Muscle layer of colon (tissue), 2 donors: Measurements from ENCODE around the gene CPEB3.

Experiments
- H3K27ac ChIP-seq: one replicate; pipeline ENCODE4 v1.7.0; 2013; ENCODE audit warnings: low read depth, mild to moderate bottlenecking, low read length, moderate library complexity
- H3K27me3 ChIP-seq, 2 donors: one replicate each; pipeline ENCODE4 v1.7.0; 2013; ENCODE audit warnings: low read length in 2 of 2, mild to moderate bottlenecking in 2 of 2; ENCODE audit not compliant: insufficient read depth in 2 of 2, control insufficient read depth in 1 of 2
- H3K36me3 ChIP-seq: one replicate; pipeline ENCODE4 v1.7.0; 2013; ENCODE audit warnings: mild to moderate bottlenecking, low read length; ENCODE audit not compliant: insufficient read depth
- H3K4me1 ChIP-seq: one replicate; pipeline ENCODE4 v1.7.0; 2013; ENCODE audit warnings: mild to moderate bottlenecking, low read length; ENCODE audit not compliant: insufficient read depth
- H3K4me3 ChIP-seq, 2 donors: one replicate each; pipeline ENCODE4 v1.7.0; 2013; ENCODE audit warnings: low read length in 2 of 2, low read depth in 1 of 2, mild to moderate bottlenecking in 1 of 2, moderate library complexity in 1 of 2
- H3K9ac ChIP-seq: one replicate; pipeline ENCODE4 v1.7.0; 2013; ENCODE audit warnings: low read length
- H3K9me3 ChIP-seq: one replicate; pipeline ENCODE4 v1.7.0; 2013; ENCODE audit warnings: mild to moderate bottlenecking, low read length
- donor health status: abdominal sarcoma.
- donor health status: Adenocarcinoma of cecum.

Gene CPEB3

GRCh38 chr10:92081641-92082040 is 209.2 kb downstream of the CPEB3 start:
- H3K9ac ChIP-seq, result no peak overlapping the region
- H3K27me3 ChIP-seq, result no peaks in the 10 kb centered on the region
- H3K4me3 ChIP-seq, result no peak overlapping the region
- no peak overlapping the region for H3K27ac ChIP-seq
- H3K4me1 ChIP-seq, result peaks cover 8% of the 10 kb centered on the region
- H3K9me3 ChIP-seq, result no peaks in the 10 kb centered on the region
- peaks cover 25% of the 10 kb centered on the region for H3K36me3 ChIP-seq

- Histone ChIP-seq H3K4me3 (no peak overlapping the region), H3K4me1 (peaks cover 8% of the 10 kb centered on the region), H3K27ac (no peak overlapping the region), H3K9me3 (no peaks in the 10 kb centered on the region), H3K36me3 (peaks cover 25% of the 10 kb centered on the region), H3K9ac (no peak overlapping the region), H3K27me3 (no peaks in the 10 kb centered on the region)
These were observed 210.6 kb downstream of the CPEB3 start for GRCh38 chr10:92080244-92080643.

DNA sequence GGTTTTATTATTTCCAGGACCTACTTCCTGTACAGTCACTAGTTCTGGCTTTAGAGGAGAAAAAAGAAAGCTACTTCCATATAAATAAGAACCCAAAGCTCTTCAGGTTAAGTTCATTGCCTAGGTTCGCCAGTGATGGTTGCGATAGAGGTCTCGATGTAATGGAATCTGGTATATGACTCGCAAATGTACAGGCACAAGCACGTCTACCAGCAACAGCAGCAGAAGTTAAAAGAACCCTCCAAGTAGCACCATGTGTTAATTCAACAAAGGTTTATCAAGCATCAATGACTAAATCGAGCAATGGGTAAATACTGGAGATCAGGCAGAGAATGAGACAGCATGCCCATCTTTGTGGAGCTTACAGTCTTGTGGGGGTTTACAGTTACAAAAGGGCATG is 211.9 kb downstream of the CPEB3 start:
- Histone ChIP-seq H3K27me3 (no peaks in the 10 kb centered on the region), H3K4me3 (no peak overlapping the region), H3K9ac (no peak overlapping the region), H3K36me3 (peaks cover 25% of the 10 kb centered on the region), H3K4me1 (peaks cover 8% of the 10 kb centered on the region), H3K9me3 (no peaks in the 10 kb centered on the region), H3K27ac (no peak overlapping the region)

DNA sequence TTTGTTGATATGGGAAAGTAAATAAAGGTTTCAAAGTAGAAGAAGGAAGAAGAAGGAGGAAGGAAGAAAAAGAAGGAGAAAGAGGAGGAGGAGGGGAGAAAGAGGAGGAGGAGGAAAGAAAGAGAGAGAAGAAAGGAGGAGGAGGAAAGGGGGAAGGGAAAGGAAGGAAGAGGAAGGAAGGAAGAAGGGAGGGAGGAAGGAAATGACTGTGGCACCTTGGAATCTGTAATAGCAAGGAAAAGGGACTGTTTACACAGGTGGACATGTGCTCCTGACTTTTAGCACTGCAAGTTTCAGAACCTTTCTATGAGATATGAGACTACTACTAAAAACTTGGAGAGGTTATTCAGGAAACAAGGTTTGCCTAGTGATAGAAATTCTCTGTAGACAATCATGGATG is 214.2 kb downstream of the CPEB3 start:
- Histone ChIP-seq H3K27me3 (no peaks in the 10 kb centered on the region), H3K4me3 (no peak overlapping the region), H3K9ac (no peak overlapping the region), H3K36me3 (peaks cover 31% of the 10 kb centered on the region), H3K27ac (no peak overlapping the region), H3K4me1 (no peaks in the 10 kb centered on the region), H3K9me3 (no peaks in the 10 kb centered on the region)

DNA sequence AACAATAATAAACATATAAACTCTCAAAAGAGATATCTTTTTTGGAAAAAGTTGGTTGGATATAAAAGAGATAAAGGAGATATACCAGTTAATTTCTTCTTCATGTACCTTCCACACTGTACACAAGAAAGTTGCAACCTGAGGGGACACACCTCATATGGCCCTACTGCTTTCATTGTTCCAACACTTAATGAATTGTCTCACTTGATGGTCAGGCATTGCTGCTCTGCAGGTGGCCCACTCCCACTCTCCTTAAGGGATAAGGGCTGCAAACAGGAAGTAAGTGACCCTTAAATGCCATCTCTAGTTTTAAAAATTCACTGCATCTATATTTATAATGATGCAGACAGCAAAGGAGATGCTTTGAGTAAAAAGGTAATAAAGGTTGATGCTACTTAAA is 215.0 kb downstream of the CPEB3 start:
- Histone ChIP-seq H3K9ac (no peak overlapping the region), H3K4me3 (no peak overlapping the region), H3K9me3 (no peaks in the 10 kb centered on the region), H3K36me3 (peaks cover 26% of the 10 kb centered on the region), H3K27me3 (no peaks in the 10 kb centered on the region), H3K4me1 (no peaks in the 10 kb centered on the region), H3K27ac (no peak overlapping the region)

- Histone ChIP-seq H3K27ac (no peak overlapping the region), H3K9me3 (no peaks in the 10 kb centered on the region), H3K9ac (no peak overlapping the region), H3K4me3 (no peak overlapping the region), H3K27me3 (no peaks in the 10 kb centered on the region), H3K4me1 (no peaks in the 10 kb centered on the region), H3K36me3 (peaks cover 22% of the 10 kb centered on the region)
These were observed 216.6 kb downstream of the CPEB3 start for GRCh38 chr10:92074126-92074887.

DNA sequence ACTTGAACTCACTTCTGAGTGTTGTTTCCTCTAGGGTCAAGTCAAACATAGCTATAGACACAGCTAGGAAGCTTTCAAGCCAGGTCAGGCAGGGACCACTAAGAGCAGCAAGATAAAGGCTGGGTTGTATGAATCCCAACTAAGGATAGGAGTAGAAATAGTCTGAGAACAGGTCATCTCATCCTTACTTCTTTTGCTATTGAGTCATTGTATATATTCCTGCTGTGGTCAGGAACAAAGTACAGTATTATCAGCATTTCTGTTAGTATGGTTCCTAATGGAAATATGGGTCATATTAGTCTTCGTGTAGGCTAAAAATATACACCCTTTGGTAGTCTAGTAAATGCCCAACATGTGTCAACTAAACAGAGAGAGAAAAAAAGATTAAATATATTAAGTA is 222.0 kb downstream of the CPEB3 start:
- peaks cover 6% of the 10 kb centered on the region for H3K36me3 ChIP-seq
- no peak overlapping the region for H3K9ac ChIP-seq
- H3K27ac ChIP-seq, result no peak overlapping the region
- no peaks in the 10 kb centered on the region for H3K4me1 ChIP-seq
- no peaks in the 10 kb centered on the region for H3K27me3 ChIP-seq
- no peak overlapping the region for H3K4me3 ChIP-seq
- no peaks in the 10 kb centered on the region for H3K9me3 ChIP-seq

DNA sequence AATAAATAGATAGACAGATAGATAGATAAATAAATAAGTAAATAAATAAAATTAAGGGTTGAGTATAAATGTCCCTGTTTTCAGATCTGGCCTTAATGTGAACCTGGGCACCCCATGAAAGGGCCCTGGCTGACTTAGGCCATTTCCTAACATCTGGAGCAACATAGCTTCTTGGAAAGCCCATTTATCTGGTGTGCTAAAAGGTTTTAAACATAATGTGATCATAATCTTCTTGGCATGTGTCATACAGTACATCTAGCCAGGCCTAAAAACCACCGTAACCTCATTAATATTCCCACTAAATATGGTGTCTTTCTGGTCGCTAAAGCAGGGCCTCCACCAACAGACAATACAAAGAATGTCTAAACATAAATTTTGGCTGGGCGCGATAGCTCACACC is 224.5 kb downstream of the CPEB3 start:
- Histone ChIP-seq H3K4me3 (no peak overlapping the region), H3K4me1 (peaks cover 10% of the 10 kb centered on the region), H3K27ac (no peak overlapping the region), H3K9me3 (no peaks in the 10 kb centered on the region), H3K9ac (no peak overlapping the region), H3K27me3 (no peaks in the 10 kb centered on the region), H3K36me3 (no peaks in the 10 kb centered on the region)

DNA sequence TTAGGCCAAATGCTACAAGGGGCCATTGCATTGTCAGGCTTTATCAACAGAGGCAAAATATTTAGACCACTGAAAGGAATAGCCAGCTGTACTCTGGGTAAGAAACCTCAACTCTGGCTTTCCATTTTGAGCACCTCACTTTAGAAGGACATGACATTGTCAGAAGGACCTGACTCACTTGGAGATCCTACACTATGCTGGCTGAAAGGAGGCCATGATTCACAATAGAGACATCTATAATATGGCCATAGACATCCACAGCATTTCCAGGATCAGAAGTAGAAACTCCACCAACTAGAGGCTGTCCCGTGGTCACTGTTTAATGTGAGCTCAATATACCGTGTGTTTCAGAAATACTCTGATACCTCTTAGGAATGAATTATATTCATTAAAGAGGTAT is 226.4 kb downstream of the CPEB3 start:
- Histone ChIP-seq H3K4me3 (no peak overlapping the region), H3K4me1 (peaks cover 10% of the 10 kb centered on the region), H3K9ac (no peak overlapping the region), H3K27me3 (no peaks in the 10 kb centered on the region), H3K27ac (no peak overlapping the region), H3K9me3 (no peaks in the 10 kb centered on the region), H3K36me3 (no peaks in the 10 kb centered on the region)

DNA sequence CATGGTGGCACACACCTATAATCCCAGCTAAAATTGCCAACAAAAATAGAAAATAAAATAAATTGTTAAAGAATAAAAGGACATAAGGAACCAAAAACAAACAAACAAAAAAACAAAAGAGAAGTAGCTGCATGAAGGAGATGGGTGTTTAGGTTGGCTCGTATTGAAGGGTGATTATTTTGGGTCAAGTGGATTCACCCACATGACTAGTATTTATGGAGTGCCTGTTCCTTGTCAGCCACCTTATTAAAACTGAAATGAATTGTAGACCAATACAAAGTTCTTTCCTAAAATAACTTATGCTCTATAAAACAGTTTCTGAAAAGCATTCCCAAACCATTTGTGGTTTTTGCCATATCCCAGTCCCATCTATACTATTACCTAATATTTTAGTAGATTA is 228.6 kb downstream of the CPEB3 start:
- no peak overlapping the region for H3K4me3 ChIP-seq
- H3K27me3 ChIP-seq, result no peaks in the 10 kb centered on the region
- H3K36me3 ChIP-seq, result no peaks in the 10 kb centered on the region
- H3K9ac ChIP-seq, result no peak overlapping the region
- no peaks in the 10 kb centered on the region for H3K9me3 ChIP-seq
- H3K4me1 ChIP-seq, result peaks cover 10% of the 10 kb centered on the region
- no peak overlapping the region for H3K27ac ChIP-seq

DNA sequence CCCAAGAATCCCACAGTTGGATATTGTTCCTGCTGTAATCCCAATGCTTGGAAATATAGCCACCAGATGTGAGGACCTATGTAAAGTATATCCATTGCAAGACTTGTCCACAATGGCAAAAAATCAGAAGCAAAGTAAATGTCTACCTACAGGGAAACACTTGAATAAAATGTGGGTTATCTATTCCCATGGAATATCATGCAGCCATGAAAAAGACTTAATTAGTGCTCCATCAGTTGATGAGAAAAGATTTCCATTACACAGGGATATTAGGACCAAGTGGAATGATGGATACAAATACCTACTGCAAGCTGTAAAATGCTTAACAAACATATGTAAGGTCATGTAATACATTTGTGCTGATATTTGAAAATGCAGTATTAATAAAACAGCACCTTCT is 236.1 kb downstream of the CPEB3 start:
- no peaks in the 10 kb centered on the region for H3K4me1 ChIP-seq
- no peak overlapping the region for H3K4me3 ChIP-seq
- H3K36me3 ChIP-seq, result peaks cover 12% of the 10 kb centered on the region
- no peaks in the 10 kb centered on the region for H3K9me3 ChIP-seq
- no peaks in the 10 kb centered on the region for H3K27me3 ChIP-seq
- H3K9ac ChIP-seq, result no peak overlapping the region
- no peak overlapping the region for H3K27ac ChIP-seq

GRCh38 chr10:92052741-92053140 is 238.1 kb downstream of the CPEB3 start:
- Histone ChIP-seq H3K9me3 (no peaks in the 10 kb centered on the region), H3K4me3 (no peak overlapping the region), H3K9ac (no peak overlapping the region), H3K27ac (no peak overlapping the region), H3K4me1 (no peaks in the 10 kb centered on the region), H3K36me3 (peaks cover 12% of the 10 kb centered on the region), H3K27me3 (no peaks in the 10 kb centered on the region)
